Transverse colon (tissue), 3 donors: Measurements from ENCODE around the gene RNF215.

Experiments
- CTCF ChIP-seq, 5 experiments: fragments of 200-600 bp in 3 of 5; fragments of 450-650 bp in 2 of 5; sonication (generic) in 3 of 5; IDR thresholded peaks; 1 replicate in 2 of 5; 2 replicates in 3 of 5; pipeline ENCODE4 v1.5.1; 2016 to 2017; ENCODE audit warnings: antibody characterized with exemption in 5 of 5, inconsistent platforms in 3 of 5, mild to moderate bottlenecking in 2 of 5, moderate library complexity in 1 of 5
- EP300 ChIP-seq: sonication (generic); formaldehyde crosslinking; IDR thresholded peaks from one replicate; pipeline ENCODE4 v1.6.1; 2017; ENCODE audit warnings: antibody characterized with exemption, low read depth

GRCh38 chr22:30354644-30355043, 32.6 kb downstream of the RNF215 start:
- TF ChIP-seq CTCF (IDR thresholded peaks at IDR 0.05), result no peak
- TF ChIP-seq EP300, result no peak
